SHP77 treated with DMSO at 0.1 percent for 48 hours (cell line): ENCODE data around the gene CD22.
"Not testable (repeated sequence)": the region's sequence is repeated elsewhere in the genome, so short reads cannot be mapped to it uniquely, and the experiment has no call there.

Experiments
- DNase-seq: peaks from one replicate; lab custom pipeline; 2025; lab: John Stamatoyannopoulos, UW

CD22 gene

DNA sequence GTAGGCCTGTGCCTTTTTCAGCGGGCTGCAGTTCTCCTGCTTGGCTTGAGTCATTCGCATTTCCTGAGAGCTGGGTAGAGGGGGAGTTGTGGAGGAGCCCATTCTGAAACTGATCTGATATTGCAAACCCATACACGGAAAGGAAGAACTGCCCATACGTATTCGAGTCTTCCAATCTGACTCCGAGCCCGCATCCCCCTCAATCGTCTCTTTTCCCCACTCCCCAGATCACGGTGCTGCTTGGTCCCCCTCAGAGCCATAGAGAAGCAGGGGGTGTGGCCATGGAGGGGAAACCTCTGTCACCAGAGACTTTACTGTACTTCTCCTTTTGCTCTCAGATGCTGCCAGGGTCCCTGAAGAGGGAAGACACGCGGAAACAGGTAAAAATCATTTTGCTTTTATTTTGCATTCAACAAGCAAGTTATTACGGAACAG, at the start of gene CD22:
TSS of gene CD22 (plus strand) at position 337 of the 435 bp plus-strand sequence. CDS start 2,854 bp downstream, outside the sequence.
- no peak for DNase-seq

DNA sequence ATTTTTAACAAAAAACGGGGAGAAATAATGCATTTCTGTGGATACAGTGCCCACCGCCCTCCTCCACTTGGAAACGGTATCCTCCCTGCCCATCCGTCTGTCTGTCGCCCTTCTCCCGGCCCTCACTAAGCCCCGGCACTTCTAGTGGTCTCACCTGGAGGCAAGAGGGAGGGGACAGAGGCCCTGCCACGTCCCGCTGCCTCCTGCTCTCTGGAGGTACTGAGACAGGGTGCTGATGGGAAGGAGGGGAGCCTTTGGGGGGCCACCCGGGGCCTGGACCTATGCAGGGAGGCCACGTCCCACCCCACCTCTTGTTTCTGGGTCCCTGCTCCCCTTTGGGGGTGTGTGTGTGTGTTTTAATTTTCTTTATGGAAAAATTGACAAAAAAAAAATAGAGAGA, 49.6 kb upstream of the CD22 start:
- DNase-seq, result no peak

DNA sequence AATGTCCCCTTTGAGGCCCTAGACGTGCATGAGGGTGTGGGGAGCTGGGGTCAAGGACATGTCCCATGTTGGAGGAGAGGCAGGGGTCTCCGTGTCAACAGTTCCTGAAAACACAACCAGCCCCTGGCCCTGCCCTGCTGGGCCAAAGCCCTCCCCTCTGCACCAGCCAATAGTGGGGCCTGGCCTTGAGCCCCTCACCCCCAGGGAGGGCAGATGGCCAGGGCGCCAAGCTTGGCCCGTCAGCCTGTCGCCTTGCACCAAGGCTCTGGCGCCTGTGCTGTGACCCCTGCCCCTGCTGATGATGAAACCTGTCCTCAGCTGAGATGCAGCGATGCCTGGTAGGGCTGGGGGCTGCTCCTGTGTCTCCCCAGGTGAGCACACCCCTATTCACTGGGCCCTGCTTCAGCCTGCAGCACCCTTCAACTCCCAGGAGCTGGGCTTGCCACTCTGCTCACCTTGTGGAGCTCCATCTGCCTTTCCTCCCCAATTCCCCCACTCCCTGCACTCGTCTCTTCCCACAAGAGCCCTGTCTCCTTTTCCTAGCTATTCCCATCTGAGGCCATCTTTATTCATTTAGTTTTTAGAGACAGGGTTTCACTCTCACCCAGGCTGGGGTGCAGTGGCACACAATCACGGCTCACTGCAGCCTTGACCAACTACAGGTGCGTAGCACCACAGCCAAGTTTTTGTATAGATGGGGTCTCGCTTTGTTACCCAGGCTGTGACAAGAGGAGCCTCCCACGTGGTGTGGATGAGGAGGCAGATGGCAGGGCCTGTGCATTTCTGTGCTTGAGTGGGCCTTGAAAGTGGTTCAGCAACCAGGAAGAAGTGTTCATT, 48.8 kb upstream of the CD22 start:
- DNase-seq, result no peak

DNA sequence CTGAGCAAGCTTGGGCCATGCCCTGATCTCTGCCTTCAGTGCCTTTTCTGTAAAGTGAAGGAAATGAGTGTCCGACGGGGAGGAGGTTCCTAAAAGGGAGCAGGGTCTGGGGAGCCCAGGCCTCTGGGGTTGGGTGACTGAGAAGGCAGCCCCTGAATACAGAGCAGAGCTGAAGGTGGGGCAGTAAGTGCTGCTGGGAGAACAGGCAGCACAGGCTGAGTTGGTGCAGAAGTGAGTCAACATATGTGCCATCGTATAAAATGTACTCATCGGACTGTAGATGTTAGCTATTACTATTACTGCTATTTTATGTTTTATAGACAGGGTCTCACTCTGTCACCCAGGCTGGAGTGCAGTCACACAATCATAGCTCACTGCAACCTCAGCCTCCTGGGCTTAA, 47.7 kb upstream of the CD22 start:
- no peak for DNase-seq

DNA sequence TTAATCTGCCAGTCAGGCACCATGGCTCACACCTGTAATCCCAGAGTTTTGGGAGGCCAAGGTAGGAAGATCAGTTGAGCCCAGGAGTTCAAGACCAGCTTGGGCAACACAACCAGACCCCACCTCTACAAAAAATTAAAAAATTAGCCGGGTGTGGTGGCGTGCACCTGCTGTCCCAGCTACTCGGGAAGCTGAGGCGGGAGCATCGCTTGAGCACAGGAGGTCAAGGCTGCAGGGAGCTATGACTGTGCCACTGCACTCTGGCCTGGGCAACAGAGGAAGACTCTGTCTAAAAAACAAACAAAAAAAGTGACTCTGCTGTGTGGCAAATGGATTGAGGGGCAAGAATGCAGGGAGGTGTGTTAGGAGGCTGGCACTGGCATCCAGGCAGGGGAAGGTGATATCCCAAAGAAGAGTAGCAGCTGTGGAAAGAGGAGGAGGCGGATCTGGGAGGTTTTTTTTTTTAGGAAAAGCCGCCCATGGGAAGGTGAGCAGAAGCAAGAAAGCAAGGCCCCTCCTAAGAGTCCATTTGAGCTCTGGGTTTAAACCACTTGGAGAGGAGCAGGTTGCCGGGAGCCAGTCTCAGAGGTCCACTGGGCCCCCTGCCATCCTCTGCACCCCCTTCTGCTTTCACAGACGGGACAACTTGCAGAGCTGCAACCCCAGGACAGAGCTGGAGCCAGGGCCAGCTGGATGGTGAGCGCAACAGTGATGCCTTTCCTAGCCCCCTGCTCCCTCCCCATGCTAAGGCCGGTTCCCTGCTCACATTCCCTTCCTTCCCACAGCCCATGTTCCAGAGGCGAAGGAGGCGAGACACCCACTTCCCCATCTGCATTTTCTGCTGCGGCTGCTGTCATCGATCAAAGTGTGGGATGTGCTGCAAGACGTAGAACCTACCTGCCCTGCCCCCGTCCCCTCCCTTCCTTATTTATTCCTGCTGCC, 44.6 kb upstream of the CD22 start:
- DNase-seq, result no peak

DNA sequence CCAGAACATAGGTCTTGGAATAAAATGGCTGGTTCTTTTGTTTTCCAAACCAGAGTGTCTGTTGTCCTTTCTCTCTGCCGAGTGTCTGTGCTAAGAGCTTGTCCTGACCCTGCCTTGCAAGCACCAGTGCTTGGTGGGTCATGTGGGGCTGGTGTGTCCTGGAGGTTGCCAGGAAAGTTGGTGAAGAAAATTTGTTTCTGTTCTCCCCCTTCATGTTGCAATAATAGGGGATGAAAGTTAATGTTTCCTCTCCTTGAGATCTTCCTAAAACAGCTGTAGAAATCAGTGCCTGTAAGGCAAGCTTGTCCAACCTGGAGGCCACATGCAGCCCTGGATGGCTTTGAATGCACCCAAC, 43.9 kb upstream of the CD22 start:
- no peak for DNase-seq

DNA sequence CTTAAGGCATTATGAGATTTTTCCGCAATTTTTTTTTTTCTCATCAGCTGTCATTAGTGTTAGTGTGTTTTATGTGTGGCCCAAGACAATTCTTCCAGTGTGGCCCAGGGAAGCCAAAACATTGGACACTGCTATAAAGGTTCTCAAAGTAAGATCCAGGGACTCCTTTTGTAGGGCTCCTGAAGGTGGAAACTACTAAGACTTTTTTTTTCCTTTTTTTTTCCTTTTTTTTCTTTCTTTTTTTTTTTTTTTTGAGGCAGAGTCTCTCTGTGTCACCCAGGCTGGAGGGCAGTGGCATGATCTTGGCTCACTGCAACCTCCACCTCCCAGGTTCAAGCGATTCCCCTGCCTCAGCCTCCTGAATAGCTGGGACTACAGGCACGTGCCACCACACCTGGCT, 43.5 kb upstream of the CD22 start:
- DNase-seq, result not testable (repeated sequence)

DNA sequence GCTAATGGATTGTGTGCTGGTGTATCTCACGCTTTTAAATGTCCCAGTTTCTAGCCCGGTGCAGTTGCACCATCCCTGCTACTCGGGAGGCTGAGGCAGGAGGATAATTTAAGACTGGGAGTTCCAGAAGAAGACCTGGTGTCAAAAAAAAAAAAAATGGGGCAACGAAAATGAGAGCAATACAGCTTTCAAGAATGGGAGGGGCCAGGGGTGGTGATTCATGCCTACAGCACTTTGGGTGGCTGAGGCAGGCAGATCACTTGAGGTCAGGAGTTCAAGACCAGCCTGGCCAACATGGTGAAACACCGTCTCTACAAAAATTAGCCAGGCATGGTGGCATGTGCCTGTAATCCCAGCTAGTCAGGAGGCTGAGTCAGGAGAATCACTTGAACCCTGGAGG, 42.9 kb upstream of the CD22 start:
- not testable (repeated sequence) for DNase-seq

DNA sequence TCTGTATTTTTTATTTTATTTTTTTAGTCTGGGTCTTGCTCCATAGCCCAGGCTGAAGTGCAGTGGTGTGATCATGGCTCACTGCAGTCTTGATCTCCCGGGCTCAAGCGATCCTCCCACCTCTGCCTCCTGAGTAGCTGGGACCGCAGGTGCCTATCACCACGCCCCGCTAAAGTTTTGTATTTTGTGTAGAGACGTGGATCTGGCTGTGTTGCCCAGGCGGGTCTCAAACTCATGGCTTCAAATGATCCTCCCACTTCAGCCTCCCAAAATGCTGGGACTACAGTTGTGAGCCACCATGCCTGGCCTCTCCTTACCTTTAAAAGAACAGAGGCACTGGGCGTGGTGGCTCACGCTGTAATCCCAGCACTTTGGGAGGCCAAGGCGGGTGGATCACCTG, 41.3 kb upstream of the CD22 start:
- DNase-seq, result no peak

DNA sequence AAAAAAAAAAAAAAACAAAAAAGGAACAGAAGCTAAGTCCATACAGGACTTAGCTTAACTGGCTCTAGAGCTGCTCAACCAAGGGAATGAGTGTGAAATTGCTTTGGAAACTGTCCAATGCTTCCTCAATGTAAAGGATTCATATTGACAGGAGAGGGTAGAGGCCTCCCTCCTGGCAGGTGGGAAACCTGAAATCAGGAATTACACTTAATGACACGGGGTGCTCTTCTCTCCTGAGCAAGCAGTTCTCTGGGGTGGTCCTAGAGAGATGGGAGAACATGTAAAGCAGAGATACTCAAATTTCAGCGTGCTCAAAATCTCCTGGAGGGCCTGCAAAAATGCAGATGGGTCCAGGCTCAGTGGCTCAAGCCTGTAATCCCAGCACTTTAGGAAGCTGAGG, 40.7 kb upstream of the CD22 start:
- no peak for DNase-seq

DNA sequence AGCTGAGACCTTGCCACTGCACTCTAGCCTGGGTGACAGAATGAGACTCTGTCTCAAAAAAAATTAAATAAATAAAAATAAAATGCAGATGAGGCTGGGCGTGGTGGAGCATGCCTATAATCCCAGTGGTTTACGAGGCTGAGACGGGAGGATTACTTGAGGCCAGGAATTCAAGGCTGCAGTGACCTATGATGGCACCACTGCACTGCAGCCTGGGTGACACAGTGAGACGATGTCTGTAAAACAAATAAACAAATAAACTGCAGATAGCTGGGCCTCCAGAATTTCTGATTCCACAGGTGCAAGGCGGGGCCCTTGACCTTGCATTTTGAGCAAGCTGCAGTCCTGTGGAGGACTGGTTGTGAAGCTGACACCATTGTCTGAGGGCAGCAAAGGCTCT, 40.1 kb upstream of the CD22 start:
- DNase-seq, result no peak

DNA sequence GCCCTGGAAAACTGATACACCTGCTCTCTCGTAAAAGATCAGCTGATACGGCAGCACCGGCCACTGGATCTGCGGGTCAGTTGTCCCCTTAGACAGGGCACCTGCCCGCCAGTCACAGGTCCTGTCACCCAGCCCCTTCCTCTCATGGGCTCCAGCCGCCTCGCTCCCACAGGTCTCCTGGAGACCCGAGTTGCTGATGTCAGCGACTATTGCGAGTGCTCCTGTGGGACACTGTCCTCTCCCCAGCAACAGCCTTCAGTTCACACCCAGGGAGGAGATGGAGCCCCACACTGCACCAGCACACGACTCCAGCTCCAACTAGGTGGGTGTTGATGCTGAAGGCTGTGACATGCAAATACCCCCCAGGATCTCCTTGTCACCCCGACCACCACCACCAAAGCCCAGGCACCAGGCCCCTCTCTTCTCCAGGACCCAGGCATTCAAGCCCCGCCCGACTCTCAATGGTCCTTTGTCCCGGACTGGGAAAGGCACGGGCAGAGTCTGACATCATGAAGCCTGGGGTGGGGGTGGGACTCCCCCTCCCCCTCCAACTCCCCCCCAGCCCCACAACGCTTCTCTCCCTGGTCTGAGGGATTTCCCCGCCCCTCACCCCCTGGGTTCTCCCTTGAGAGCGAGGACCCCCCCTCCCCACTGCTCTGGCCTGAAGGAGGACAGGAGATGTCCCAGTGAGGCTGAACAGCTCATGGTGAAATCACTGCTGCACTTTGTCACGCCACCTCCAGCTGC, 38.4 kb upstream of the CD22 start:
- DNase-seq, result no peak

DNA sequence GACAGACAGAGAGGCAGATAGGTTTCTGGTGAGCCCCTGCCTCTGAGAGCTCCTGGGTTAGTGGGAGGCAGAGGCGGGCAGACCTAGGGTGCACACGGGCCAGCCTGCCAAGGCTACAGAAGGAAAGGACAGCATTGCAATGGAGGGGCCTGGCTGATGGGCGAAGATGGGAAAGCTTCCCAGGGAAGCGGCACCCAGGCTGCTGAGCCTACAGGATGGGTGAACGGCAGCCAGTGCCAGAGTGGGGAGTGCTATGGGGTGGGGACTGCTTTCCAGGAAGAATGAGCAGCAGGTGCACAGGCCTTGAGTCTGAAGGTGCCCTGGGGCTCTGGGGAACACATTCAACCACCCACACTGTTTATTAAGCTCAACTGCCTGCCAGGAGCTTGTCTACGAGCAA, 37.7 kb upstream of the CD22 start:
- no peak for DNase-seq

DNA sequence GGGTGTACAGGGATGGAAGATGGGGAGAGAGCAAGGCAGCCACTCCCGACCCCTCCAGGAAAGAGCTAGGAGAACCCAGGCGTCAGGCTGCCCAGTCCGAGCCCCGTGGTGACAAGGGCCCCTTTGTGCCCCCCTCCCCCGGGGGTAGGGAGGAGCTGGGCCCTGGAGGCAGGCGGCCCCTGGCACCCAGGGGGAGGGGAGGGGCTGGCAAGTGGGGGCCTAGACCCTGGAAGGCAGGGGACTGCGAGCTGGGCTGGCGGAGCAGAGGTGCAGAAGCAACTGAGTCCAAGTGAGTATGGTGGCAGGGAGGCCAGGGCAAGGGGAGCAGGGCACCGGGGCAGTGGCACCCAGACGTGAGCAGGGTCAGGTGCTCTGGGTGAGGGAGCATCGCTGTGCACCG, 37.1 kb upstream of the CD22 start, which contains the start of gene MAG:
TSS of gene MAG (plus strand) at position 246 of the 400 bp plus-strand sequence. CDS start 3,248 bp downstream, outside the sequence.
- no peak for DNase-seq

DNA sequence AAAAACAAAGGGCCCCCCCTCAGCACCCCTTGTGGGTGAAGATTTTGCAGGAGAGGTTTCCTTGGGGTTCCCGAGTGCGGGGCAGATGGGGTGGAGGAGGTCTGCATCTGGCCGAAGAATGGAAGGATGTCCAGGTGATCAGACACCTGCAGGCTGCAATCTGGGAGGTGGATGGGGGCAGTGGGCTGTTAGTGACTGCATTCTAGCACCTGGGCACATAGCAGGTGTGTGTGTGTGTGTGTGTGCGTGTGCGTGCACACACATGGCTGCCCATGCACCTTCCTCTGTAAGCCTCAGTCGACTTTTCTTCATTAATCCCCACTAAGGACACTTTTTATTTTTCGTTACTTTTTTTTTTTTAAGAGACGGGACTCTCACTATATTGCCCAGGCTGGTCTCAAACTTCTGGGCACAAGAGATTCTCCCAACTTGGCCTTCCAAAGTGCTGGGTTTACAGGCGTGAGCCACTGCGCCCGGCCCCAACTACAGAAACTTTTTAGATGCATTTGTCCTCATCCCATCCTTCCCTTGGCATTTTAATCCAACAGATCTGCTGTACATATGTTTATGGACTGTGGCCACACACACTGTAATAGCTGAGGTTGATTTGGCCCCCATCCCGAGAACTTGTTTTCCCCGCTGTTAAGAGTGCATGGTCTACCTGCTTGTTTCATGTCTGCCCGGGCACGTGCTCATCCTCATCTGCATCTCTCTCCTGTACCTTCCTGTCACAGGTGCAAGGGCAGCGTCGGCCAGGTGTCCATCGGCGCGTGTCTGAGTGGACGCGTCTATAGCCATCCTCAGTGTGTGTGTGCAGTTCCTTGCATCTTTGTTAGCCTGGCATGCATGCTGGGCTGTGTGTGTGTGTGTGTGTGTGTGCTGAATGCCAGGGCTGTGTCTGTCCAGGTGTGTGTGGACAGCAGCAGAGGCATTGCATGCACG, 36.3 kb upstream of the CD22 start:
- DNase-seq, result no peak

DNA sequence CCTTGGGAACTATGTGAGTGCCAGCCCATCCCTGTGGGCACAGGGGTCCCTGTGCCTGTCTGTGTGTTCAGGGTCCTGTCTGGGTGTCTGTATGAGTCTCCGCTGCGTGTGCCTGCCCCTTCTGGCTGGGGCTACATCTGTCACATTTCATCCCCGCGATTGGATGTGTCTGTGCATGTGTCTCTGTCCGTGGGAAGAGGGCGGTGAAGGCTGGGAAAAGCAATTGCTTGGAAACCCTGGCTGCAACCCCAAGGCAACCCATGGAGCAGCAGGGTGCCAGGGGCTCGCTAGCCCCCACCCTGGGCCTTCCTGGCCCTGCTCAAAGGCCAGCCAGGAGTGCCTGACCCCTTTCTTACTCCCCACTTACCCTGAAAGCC, 35.6 kb upstream of the CD22 start:
- no peak for DNase-seq

DNA sequence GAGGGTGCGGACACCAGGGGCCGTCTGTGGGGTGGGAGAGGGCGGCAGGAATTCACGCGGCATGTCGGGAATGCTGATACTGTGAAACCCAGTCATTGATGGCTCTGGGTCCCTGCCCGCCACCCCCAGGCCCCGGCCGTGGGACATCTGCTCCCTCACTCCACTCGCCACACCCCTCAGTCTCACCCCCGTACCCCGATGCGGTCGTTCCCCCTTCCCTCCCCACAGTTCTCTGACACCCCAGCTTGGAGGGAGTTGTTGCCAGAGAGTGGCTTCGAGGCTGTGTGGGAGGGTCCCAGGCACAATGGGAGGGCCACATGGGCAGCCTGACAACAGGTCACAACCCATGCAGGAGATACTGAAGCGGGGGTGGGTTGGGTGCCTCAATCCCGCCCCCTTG, 35.2 kb upstream of the CD22 start:
- DNase-seq, result no peak

DNA sequence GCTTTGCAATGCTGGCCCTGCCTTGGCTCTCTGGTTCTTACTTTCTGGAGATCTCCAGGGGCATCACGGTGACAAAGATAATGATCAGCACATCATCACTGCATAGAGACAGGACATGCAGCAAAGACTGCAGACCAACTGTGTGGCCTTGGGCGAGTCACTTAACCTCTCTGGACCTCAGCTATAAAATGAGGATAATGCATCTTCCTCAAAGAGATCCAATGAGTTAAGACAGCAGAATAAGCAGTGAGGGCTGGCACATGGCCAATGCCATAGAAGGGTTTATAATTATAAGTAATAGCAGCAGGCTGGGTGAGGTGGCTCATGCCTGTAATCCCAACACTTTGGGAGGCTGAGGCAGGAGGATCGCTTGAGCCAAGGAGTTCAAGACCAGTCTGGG, 34.7 kb upstream of the CD22 start:
- DNase-seq, result no peak

DNA sequence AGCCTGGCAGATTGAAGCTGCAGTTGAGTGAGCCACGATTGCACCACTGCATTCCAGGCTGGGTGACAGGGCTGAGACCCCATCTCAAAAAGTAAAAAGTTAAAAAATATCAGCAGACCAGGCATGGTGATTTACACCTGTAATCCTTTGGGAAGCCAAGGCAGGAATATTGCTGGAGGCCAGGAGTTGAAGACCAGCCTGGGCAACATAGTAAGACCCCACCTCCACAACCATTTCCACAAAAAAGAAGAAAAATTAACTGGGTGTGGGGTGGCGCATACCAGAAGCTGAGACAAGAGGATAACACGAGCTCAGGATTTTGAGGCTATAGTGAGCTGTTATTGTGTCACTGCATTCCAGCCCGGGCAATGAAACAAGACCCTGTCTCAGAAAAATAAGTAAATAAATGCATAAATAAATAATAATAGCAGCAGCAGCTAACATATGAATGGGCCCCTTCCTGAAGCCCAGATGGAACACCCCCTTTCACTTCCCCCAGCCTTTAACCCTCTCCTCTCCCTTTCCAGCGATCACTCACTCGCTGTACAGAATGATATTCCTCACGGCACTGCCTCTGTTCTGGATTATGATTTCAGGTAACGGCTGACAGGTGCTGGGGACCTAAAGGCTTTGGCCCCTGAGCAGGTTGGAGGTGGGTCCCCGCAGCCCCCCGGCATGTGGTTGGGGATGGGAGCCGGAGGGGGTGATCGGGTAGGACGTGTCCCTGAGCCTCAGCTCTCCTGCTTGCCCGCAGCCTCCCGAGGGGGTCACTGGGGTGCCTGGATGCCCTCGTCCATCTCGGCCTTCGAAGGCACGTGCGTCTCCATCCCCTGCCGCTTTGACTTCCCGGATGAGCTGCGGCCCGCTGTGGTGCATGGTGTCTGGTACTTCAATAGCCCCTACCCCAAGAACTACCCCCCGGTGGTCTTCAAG, 33.9 kb upstream of the CD22 start:
- DNase-seq, result no peak
